ENCODE measurements around the gene STARD9.
"Not testable (repeated sequence)": the region's sequence is repeated elsewhere in the genome, so short reads cannot be mapped to it uniquely, and the experiment has no call there.

Gene STARD9

DNA sequence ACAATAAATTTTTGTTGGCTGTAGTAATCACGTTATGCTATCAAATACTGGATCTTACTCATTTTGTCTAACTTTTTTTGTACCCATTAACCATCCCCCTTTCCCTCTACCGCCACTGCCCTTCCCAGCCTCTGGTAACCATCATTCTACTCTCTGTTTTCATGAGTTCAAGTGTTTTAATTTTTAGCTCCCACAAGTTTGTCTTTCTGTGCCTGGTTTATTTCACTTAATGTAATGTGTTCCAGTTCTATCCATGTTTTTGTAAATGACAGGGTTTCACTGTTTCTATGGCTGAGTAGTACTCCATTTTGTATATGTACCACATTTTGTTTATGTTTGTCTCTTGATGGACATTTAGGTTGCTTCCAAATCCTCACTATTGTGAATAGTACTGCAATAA lies 52.1 kb downstream of the STARD9 start:
- DNase-seq (ENCODE audit: low read depth in 2 of 2): no peak

- DNase-seq (ENCODE audit: low read depth in 2 of 2): no peak
Measured at GRCh38 chr15:42628761-42629160, 53.4 kb downstream of the STARD9 start.

GRCh38 chr15:42632105-42632675 lies 56.8 kb downstream of the STARD9 start:
- no peak for DNase-seq (ENCODE audit: low read depth in 2 of 2)

- DNase-seq (ENCODE audit: low read depth in 2 of 2): no peak
Measured at GRCh38 chr15:42640109-42640508, 64.7 kb downstream of the STARD9 start.

GRCh38 chr15:42650208-42651066 lies 75.0 kb downstream of the STARD9 start:
- DNase-seq (ENCODE audit: low read depth in 2 of 2): peak; percentile 7 to 12

DNA sequence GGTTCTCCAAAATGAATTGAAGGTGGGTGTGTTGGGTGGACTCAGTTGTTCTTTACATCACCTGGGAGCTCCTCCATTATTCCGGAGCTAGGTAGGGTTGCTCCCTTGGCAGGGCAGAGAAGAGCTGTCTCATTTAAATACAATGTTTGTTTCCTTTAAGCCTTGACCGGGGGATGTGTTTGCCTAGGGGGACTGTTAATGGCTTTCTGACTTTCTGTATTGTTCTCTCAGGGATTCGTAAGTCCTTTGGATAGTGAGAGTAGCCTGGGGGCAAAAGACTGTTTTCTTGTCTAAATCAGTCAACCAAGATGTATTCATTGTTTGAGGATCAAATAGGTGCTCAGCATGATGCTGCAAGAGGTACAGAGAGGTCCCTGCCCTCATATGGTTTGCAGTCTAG lies 90.4 kb downstream of the STARD9 start:
- no peak for DNase-seq (ENCODE audit: low read depth in 2 of 2)

DNA sequence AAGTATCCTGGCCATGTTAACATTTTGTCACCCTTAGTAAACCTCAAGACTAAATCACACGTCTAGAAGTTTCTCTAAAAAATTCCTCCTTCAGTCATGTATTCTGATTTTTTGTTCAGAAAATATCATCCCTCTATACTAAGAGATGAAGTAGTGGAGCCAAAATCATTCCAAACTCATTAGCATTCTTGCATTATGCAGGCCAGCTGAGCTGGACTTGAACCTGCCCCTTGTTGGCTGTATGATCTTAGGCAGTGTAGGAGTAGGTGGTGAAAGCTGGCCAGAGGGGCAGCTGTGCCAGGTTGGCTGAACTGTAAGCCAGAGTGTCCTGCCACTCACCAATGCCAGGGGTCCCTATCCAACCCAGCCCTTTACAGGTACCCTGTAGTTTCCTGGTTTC lies 92.4 kb downstream of the STARD9 start:
- no peak for DNase-seq (ENCODE audit: low read depth in 2 of 2)

GRCh38 chr15:42670451-42670850 lies 95.0 kb downstream of the STARD9 start:
- no peak for DNase-seq (ENCODE audit: low read depth in 2 of 2)

DNA sequence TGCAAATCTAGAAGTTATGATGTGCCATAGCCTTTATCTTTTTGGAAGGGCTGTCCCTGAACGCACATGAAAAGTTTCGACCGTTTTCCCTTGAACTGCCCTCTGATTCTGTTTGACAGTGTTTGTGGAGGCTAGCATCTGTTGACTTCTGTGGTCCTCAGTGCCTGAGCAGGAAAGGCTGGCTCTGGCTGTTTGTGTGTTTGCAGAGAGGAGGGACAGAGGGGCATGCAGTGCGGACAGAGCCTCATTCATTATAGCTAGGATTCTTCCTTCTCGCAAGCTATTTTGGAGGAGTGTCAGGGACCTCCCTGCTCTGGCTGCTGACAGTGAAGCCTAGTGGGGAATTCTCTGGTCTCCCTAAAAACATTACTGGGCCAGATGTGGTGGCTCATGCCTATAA lies 97.0 kb downstream of the STARD9 start:
- DNase-seq (ENCODE audit: low read depth in 2 of 2): no peak

DNA sequence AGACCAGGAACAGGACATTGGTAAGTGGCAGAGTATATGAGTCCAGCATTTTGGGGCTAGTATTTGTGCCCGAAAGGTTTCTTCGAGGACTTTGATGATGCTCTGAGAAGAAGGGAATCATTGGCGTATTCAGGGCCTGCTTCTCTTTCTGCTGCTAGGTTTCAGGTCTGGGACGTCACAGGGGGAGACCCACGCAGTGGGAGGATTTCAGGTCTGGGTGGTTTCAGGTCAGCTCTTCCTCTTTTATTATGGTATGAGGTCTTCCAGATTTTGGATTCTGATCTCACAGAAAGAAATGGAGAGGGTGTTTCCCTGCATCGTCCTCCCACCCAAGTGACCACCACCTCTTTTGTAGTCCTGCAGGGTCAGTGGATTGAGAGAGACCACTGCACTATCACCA lies 99.1 kb downstream of the STARD9 start:
- DNase-seq (ENCODE audit: low read depth in 2 of 2): no peak

DNA sequence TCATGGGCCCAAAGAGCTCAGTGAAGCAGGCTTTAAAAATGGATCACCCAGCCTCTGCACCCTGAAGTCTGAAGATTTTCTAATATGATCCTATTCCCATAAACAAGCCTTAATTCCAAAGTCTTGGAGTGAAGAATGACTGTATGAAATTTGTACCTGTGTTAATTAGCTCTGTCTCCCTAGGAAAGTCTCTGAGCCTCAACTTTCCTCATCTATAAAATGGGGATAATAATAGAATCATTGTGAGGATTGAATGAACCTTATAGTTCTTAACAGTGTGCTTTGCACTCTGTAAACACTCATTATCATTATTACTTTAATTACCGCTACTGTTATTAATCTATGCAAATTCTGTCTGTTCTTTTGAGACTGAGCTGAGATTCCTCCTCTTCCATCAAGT lies 99.6 kb downstream of the STARD9 start:
- DNase-seq (ENCODE audit: low read depth in 2 of 2): no peak

GRCh38 chr15:42679285-42680141 lies 104.1 kb downstream of the STARD9 start:
- DNase-seq (ENCODE audit: low read depth in 2 of 2): no peak

- not testable (repeated sequence) for DNase-seq (ENCODE audit: low read depth in 2 of 2)
Measured at GRCh38 chr15:42680142-42680482, 104.7 kb downstream of the STARD9 start.

DNA sequence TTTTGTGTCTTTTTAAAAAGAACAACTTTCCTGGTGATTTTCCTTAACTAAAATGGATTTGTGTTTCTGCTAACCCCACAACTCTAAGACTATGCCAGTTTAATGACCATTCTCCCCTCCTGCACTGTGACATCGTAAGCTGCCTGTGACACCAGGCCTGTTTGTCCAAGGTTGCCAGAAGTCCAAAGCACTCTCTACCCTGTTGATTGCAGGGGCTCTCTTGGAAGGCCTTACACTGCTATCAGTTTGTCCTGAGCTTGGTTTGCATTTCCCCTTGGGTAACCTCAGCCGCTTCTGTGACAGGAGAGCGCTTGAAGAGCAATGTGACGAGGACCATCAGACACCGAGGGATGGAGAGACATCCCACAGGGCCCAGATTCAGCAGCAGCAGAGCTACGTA lies 105.7 kb downstream of the STARD9 start:
- DNase-seq (ENCODE audit: low read depth in 2 of 2): no peak

DNA sequence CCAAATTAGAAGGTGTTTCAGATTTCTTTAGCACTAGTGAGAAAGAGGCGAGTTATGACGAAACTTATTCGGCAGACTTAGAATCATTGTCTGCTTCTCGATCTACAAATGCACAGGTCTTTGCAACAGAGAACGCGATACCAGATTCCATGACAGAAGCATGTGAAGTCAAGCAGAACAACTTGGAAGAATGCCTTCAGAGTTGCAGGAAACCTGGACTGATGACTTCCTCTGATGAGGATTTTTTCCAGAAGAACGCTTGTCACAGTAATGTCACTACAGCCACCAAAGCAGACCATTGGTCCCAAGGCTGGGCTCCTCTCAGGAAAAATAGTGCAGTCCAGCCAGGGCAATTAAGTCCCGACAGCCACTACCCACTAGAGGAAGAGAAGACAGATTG lies 110.9 kb downstream of the STARD9 start:
- DNase-seq (ENCODE audit: low read depth in 2 of 2): no peak

DNA sequence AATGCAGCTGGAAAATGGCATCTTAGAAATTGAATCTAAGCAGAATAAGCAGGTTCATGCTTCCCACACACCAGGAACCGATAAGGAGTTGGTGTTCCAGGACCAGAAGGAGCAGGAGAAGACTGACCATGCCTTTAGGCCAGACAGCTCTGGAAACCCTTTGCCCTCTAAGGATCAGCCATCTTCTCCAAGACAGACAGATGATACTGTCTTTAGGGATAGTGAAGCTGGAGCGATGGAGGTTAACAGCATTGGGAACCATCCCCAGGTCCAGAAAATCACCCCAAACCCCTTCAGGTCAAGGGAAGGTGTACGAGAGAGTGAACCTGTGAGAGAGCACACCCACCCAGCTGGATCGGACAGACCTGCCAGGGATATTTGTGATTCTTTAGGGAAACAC lies 112.3 kb downstream of the STARD9 start:
- no peak for DNase-seq (ENCODE audit: low read depth in 2 of 2)

GRCh38 chr15:42688301-42688700 lies 112.9 kb downstream of the STARD9 start:
- no peak for DNase-seq (ENCODE audit: low read depth in 2 of 2)

DNA sequence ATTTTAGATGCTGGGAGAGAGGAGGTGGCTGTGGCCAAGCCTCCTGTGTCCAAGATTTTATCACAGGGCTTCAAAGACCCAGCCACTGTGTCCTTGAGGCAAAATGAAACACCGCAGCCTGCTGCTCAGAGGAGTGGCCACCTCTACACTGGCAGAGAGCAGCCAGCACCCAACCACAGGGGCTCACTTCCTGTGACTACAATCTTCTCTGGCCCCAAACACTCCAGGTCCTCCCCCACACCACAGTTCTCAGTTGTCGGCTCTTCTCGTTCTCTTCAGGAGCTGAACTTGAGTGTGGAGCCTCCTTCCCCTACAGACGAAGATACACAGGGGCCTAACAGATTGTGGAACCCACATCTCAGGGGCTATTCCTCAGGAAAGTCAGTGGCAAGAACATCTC lies 115.9 kb downstream of the STARD9 start:
- no peak for DNase-seq (ENCODE audit: low read depth in 2 of 2)

DNA sequence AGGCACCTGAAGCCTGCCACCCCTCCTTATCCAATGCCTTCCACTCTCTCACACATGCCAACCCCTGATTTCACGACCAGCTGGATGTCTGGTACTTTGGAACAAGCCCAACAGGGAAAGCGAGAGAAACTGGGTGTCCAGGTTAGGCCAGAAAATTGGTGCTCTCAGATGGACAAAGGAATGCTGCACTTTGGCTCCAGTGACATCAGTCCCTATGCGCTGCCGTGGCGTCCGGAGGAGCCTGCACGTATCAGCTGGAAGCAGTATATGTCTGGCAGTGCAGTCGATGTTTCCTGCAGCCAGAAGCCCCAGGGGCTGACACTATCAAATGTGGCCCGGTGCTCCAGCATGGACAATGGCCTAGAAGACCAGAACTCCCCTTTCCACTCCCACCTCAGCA lies 116.4 kb downstream of the STARD9 start:
- DNase-seq (ENCODE audit: low read depth in 2 of 2): no peak

GRCh38 chr15:42692536-42692935 lies 117.1 kb downstream of the STARD9 start:
- DNase-seq (ENCODE audit: low read depth in 2 of 2): no peak

- no peak for DNase-seq (ENCODE audit: low read depth in 2 of 2)
Measured at GRCh38 chr15:42692997-42693396, 117.6 kb downstream of the STARD9 start.

GRCh38 chr15:42693496-42693895 lies 118.1 kb downstream of the STARD9 start:
- no peak for DNase-seq (ENCODE audit: low read depth in 2 of 2)

- DNase-seq (ENCODE audit: low read depth in 2 of 2): no peak
Measured at GRCh38 chr15:42693942-42694341, 118.5 kb downstream of the STARD9 start.
